Measurements from ENCODE around the gene PSMD13. TPM values are rescaled to one million over a fixed set of nuclear protein-coding genes. Genes with fewer than 3 reads are reported as not detected.

Gene PSMD13
- total RNA-seq, result 79.2 and 90.0 TPM in 2 replicates

GRCh38 chr11:236774-237767, at the start of gene PSMD13:
TSS of gene PSMD13 (plus strand) at chr11:236976. CDS start at chr11:237050, 74 bp downstream.

GRCh38 chr11:192674-193128, 44.1 kb upstream of the PSMD13 start, which contains the start of gene SCGB1C1:
TSS of gene SCGB1C1 (plus strand) at chr11:193078. CDS start at chr11:193100, 22 bp downstream.

GRCh38 chr11:207208-207862, 29.4 kb upstream of the PSMD13 start, which contains the start of the genes BET1L and RIC8A:
TSS of gene BET1L (minus strand) at chr11:207399. CDS start at chr11:207321, 78 bp downstream.
TSS of gene RIC8A (plus strand) at chr11:207708. CDS start at chr11:208855, 1,147 bp downstream.

GRCh38 chr11:235997-236773, 591 bp upstream of the PSMD13 start, which contains the start of gene SIRT3:
TSS of gene SIRT3 (minus strand) at chr11:236342. CDS start at chr11:236328, 14 bp downstream.

GRCh38 chr11:278001-278951, 41.5 kb downstream of the PSMD13 start, which contains the start of gene NLRP6:
TSS of gene NLRP6 (plus strand) at chr11:278407. CDS start at chr11:278570, 163 bp downstream.

GRCh38 chr11:288478-289397, 52.0 kb downstream of the PSMD13 start, which contains the start of gene PGGHG:
TSS of gene PGGHG (plus strand) at chr11:289126. CDS start at chr11:289817, 691 bp downstream.

GRCh38 chr11:299081-299891, 62.5 kb downstream of the PSMD13 start, which contains the start of gene IFITM5:
TSS of gene IFITM5 (minus strand) at chr11:299526. CDS start at chr11:299490, 36 bp downstream.

Other genes with a start within 250 kb of the PSMD13 start
- gene SCGB1C1, start 43.9 kb upstream of the PSMD13 start, total RNA-seq, result not detected in 2 replicates
- gene BET1L, start 29.6 kb upstream of the PSMD13 start, total RNA-seq, result 34.9 and 44.1 TPM in 2 replicates
- gene RIC8A, start 29.3 kb upstream of the PSMD13 start, total RNA-seq, result 194 and 250 TPM in 2 replicates
- 10.2 and 11.1 TPM in 2 replicates for gene SIRT3, start 634 bp upstream of the PSMD13 start, total RNA-seq
- not detected in 2 replicates for gene NLRP6, start 41.4 kb downstream of the PSMD13 start, total RNA-seq
- gene PGGHG, start 52.1 kb downstream of the PSMD13 start, total RNA-seq, result 14.9 and 25.8 TPM in 2 replicates
- not detected in 2 replicates for gene IFITM5, start 62.5 kb downstream of the PSMD13 start, total RNA-seq
- gene IFITM2, start 70.8 kb downstream of the PSMD13 start, total RNA-seq, result 148 and 188 TPM in 2 replicates
- gene IFITM1, start 77.1 kb downstream of the PSMD13 start, total RNA-seq, result 31.5 and 106 TPM in 2 replicates
- 135 and 137 TPM in 2 replicates for gene IFITM3, start 83.9 kb downstream of the PSMD13 start, total RNA-seq
- gene B4GALNT4, start 132.5 kb downstream of the PSMD13 start, total RNA-seq, result 2.2 and 11.6 TPM in 2 replicates
- gene PKP3, start 157.2 kb downstream of the PSMD13 start, total RNA-seq, result 0.56 and 0.65 TPM in 2 replicates
- 11.1 and 14.8 TPM in 2 replicates for gene SIGIRR, start 178.0 kb downstream of the PSMD13 start, total RNA-seq
- gene ANO9, start 205.0 kb downstream of the PSMD13 start, total RNA-seq, result not detected in 2 replicates
- 30.7 and 49.7 TPM in 2 replicates for gene PTDSS2, start 213.3 kb downstream of the PSMD13 start, total RNA-seq